K562 (cell line): ENCODE data around the gene CLEC4F. TPM values are rescaled to one million over a fixed set of nuclear protein-coding genes. Genes with fewer than 3 reads are reported as not detected.

Experiments
- ATAC-seq: fragments of 200-7000 bp; cut with Tn5 transposase; 3 replicates; pipeline ENCODE4 v1.9.1; 2020; ENCODE audit warnings: moderate library complexity
- BruUV-seq: library from RNA; stranded (reverse); fragments of 400-500 nt; replicated peaks from 2 replicates; lab custom pipeline; 2021; lab: Mats Ljungman, UMichigan
- CTCF ChIA-PET: fragments of 300-600 bp; formaldehyde crosslinking; extraction: SDS; loops from one replicate; lab custom pipeline; 2021; ENCODE audit warnings: low intra/inter-chr PET ratio; lab: Yijun Ruan, JAX
- POLR2A ChIA-PET: fragments of 300-600, 350-650 bp; sonication (Branson Sonifier 250); formaldehyde crosslinking; extraction: SDS; loops from one replicate; lab custom pipeline; 2021; ENCODE audit warnings: antibody characterized with exemption, inconsistent platforms; lab: Yijun Ruan, JAX
- DNase-seq, 4 experiments: peaks; one replicate each; pipeline versions ENCODE4 v3.0.0 to v3.0.0-alpha.2; 2011 to 2018; ENCODE audit warnings: low spot score in 3 of 4, mixed read lengths in 3 of 4; ENCODE audit errors: extremely low read depth in 1 of 4
- FAIRE-seq: peaks from 2 replicates; lab custom pipeline; 2011; peaks lifted over from hg19 to GRCh38; lab: Jason Lieb, UNC
- H2AFZ ChIP-seq: 2 replicates; pipeline ENCODE4 v1.6.0; 2011; ENCODE audit warnings: low read depth, low read length, control low read depth, inconsistent platforms
- H3K27ac ChIP-seq: fragments of 200-600 bp; 3 replicates; pipeline ENCODE4 v1.8.0; 2011; ENCODE audit warnings: low read depth, mild to moderate bottlenecking, control low read depth, inconsistent platforms, low read length, moderate library complexity, mixed read lengths; ENCODE audit errors: extremely low read depth
- H3K27me3 ChIP-seq, 2 experiments: fragments of 300-600 bp in 1 of 2; 2 replicates in 1 of 2; 3 replicates in 1 of 2; pipeline versions ENCODE4 v1.6.0 to v1.8.0; 2011; ENCODE audit warnings: inconsistent platforms in 2 of 2, low read length in 2 of 2, mild to moderate bottlenecking in 1 of 2, mixed read lengths in 1 of 2, moderate library complexity in 1 of 2; ENCODE audit not compliant: control insufficient read depth in 2 of 2, insufficient read depth in 2 of 2
- H3K36me3 ChIP-seq: fragments of 300-600 bp; 3 replicates; pipeline ENCODE4 v1.8.0; 2011; ENCODE audit warnings: mild to moderate bottlenecking, low read length, inconsistent platforms; ENCODE audit not compliant: control insufficient read depth, insufficient read depth
- H3K4me1 ChIP-seq, 2 experiments: fragments of 200-600 bp in 1 of 2; replicated peaks in 1 of 2; 2 replicates in 1 of 2; 3 replicates in 1 of 2; pipeline versions ENCODE4 v1.5.1 to v1.8.0; 2011; ENCODE audit warnings: inconsistent platforms in 2 of 2, low read length in 2 of 2, mild to moderate bottlenecking in 1 of 2, mixed read lengths in 1 of 2, moderate library complexity in 1 of 2; ENCODE audit not compliant: control insufficient read depth in 2 of 2, insufficient read depth in 2 of 2
- H3K4me2 ChIP-seq: 2 replicates; pipeline ENCODE4 v1.6.1; 2011; ENCODE audit warnings: low read length, control low read depth, inconsistent platforms, mixed read lengths; ENCODE audit not compliant: insufficient read depth
- H3K4me3 ChIP-seq: fragments of 200-600 bp; sonication (generic), shearing (Covaris generic); 2 replicates; pipeline ENCODE4 v1.5.1; 2016; ENCODE audit warnings: control low read depth, inconsistent platforms
- H3K79me2 ChIP-seq: fragments of 200-600 bp; 3 replicates; pipeline ENCODE4 v1.8.0; 2011; ENCODE audit warnings: low read length, inconsistent platforms; ENCODE audit not compliant: control insufficient read depth, insufficient read depth
- H3K9ac ChIP-seq, 2 experiments: 2 replicates each; pipeline versions ENCODE4 v1.6.0 to v1.6.1; 2011; ENCODE audit warnings: low read depth in 2 of 2, low read length in 2 of 2, control low read depth in 1 of 2, inconsistent platforms in 1 of 2, mild to moderate bottlenecking in 1 of 2, mixed read lengths in 1 of 2; ENCODE audit not compliant: insufficient read depth in 1 of 2
- H3K9me1 ChIP-seq: one replicate; pipeline ENCODE4 v1.6.0; 2011; ENCODE audit warnings: inconsistent platforms, mild to moderate bottlenecking, low read length, moderate library complexity; ENCODE audit not compliant: control insufficient read depth, insufficient read depth
- H3K9me3 ChIP-seq: replicated peaks from 2 replicates; pipeline ENCODE4 v1.5.1; 2011; ENCODE audit warnings: low read depth, low read length, inconsistent platforms; ENCODE audit not compliant: control insufficient read depth, insufficient read depth
- H4K20me1 ChIP-seq: replicated peaks from 2 replicates; pipeline ENCODE4 v1.6.1; 2011; ENCODE audit warnings: low read length, inconsistent platforms, mixed read lengths; ENCODE audit not compliant: control insufficient read depth, insufficient read depth
- CHCHD3 ChIP-seq: fragments of 250-450 bp; sonication (Bioruptor Pico); IDR thresholded peaks from 2 replicates; pipeline ENCODE4 v2.1.2; 2022; ENCODE audit warnings: mild to moderate bottlenecking
- CTBP1 ChIP-seq: fragments of 450-650 bp; IDR thresholded peaks from 2 replicates; pipeline ENCODE4 v1.6.1; 2016; ENCODE audit warnings: borderline replicate concordance
- E2F3 ChIP-seq: fragments of 250-450 bp; sonication (Bioruptor Pico); IDR thresholded peaks from 2 replicates; pipeline ENCODE4 v1.4.0; 2020; ENCODE audit warnings: mild to moderate bottlenecking
- EGR1 ChIP-seq: fragments of 450-650 bp; conservative IDR thresholded peaks from 2 replicates; pipeline ENCODE4 v1.6.1; 2017; ENCODE audit warnings: mild to moderate bottlenecking
- EP300 ChIP-seq: IDR thresholded peaks from 2 replicates; pipeline ENCODE4 v1.6.1; 2012; ENCODE audit warnings: low read length, improper control_type of control experiment
- EP400 ChIP-seq: fragments of 450-650 bp; IDR thresholded peaks from 2 replicates; pipeline ENCODE4 v1.6.1; 2017; ENCODE audit warnings: antibody characterized with exemption, mild to moderate bottlenecking, moderate library complexity
- FOXM1 ChIP-seq, 2 experiments: fragments of 450-650 bp in 1 of 2; sonication (generic) in 1 of 2; formaldehyde crosslinking in 1 of 2; IDR thresholded peaks; 2 replicates each; pipeline versions ENCODE4 v1.6.1 to v1.9.0; 2017 to 2022; ENCODE audit warnings: low read depth in 2 of 2, mild to moderate bottlenecking in 2 of 2, missing genetic modification reagents in 1 of 2, moderate library complexity in 1 of 2
- HCFC1 ChIP-seq: IDR thresholded peaks from 2 replicates; pipeline ENCODE4 v1.6.1; 2012; ENCODE audit warnings: low read depth, low read length, improper control_type of control experiment
- ILF3 ChIP-seq: fragments of 450-650 bp; IDR thresholded peaks from 2 replicates; pipeline ENCODE4 v1.6.1; 2018; ENCODE audit warnings: antibody characterized with exemption, mild to moderate bottlenecking, moderate library complexity, borderline replicate concordance
- MCM3 ChIP-seq: fragments of 450-650 bp; IDR thresholded peaks from 2 replicates; pipeline ENCODE4 v1.6.1; 2016
- MITF ChIP-seq: IDR thresholded peaks from 2 replicates; pipeline ENCODE4 v1.6.1; 2014; ENCODE audit warnings: antibody characterized with exemption
- RNF2 ChIP-seq: sonication (generic); IDR thresholded peaks from 2 replicates; pipeline ENCODE4 v1.6.1; 2016
- WGBS: fragments of 100-300 bp; shearing (Covaris generic); methylation state at CpG from one replicate; pipeline ENCODE4 v1.1.6; 2016; ENCODE audit warnings: low coverage, mixed read lengths; ENCODE audit not compliant: insufficient coverage; ENCODE audit errors: missing lambda C conversion rate; 5-methylcytosine and 5-hydroxymethylcytosine counted together
- in situ Hi-C: fragments of 300-500 bp; cut with MboI; formaldehyde crosslinking; loops from 4 replicates; pipeline ENCODE4 v1.15.0; 2018; ENCODE audit warnings: inconsistent platforms, mixed read lengths
- intact Hi-C: fragments of 100-400 bp; cut with micrococcal nuclease; formaldehyde crosslinking; loops from 2 replicates; pipeline ENCODE4 v1.14.2; 2022
- polyA plus RNA-seq, 8 experiments: library from polyadenylated mRNA; depleted of rRNA in 4 of 8; stranded (reverse) in 5 of 8; unstranded in 3 of 8; fragments of >200 nt; fragmentation: Nextera tagmentation in 2 of 8; fragmentation: Illumina TruSeq in 1 of 8; extraction: Ambion mirVana in 2 of 8; extraction: Trizol in 1 of 8; gene quantifications; 2 replicates each; pipeline versions ENCODE4 v1.2.1 to v1.2.3, GENCODE V29; 2011 to 2014; ENCODE audit warnings: inconsistent platforms in 1 of 8, missing spikeins in 1 of 8
- total RNA-seq, 7 experiments: library from RNA; depleted of rRNA in 6 of 7; stranded (reverse); fragments of >200 nt in 6 of 7; fragmentation: Illumina TruSeq in 2 of 7; extraction: Trizol in 2 of 7; gene quantifications; 2 replicates each; pipeline versions ENCODE4 v1.2.1 to v1.2.3, GENCODE V29; 2011 to 2021; ENCODE audit warnings: low replicate concordance in 1 of 7
- TF ChIP-seq, protein P1 (sequence below): sonication (generic); formaldehyde crosslinking; IDR thresholded peaks from 2 replicates; pipeline ENCODE4 v1.8.0; 2022; ENCODE audit warnings: missing genetic modification reagents, mild to moderate bottlenecking, borderline replicate concordance
- TF ChIP-seq, protein P2 (sequence below): sonication (generic); formaldehyde crosslinking; IDR thresholded peaks from 2 replicates; pipeline ENCODE4 v1.8.0; 2022; ENCODE audit warnings: mild to moderate bottlenecking, missing genetic modification reagents

The CLEC4F gene
- total and polyA plus RNA-seq, 9 of the 15 experiments (the other 6 are each of a cell fraction or from before 2014, with no cell fraction given) = not detected

- no peaks in the 10 kb centered on the region for H3K79me2 ChIP-seq
- H3K4me3 ChIP-seq = no peak overlapping the region
- no peaks in the 10 kb centered on the region for H3K9me1 ChIP-seq
- DNase-seq (no peak), ATAC-seq (no peak), FAIRE-seq (no peak)
- H3K27ac ChIP-seq = no peak overlapping the region
- no peaks in the 10 kb centered on the region for H3K9me3 ChIP-seq
- intact Hi-C loops (no loop called here), in situ Hi-C loops (no loop called here)
- H3K4me1 ChIP-seq = no peaks in the 10 kb centered on the region
- ChIA-PET POLR2A (no interaction called here), CTCF (no interaction called here)
- no peak overlapping the region for H3K9ac ChIP-seq
- WGBS = 3% methylated on average over 6 of the region's 6 CpGs
- H3K36me3 ChIP-seq = no peaks in the 10 kb centered on the region
- H3K4me2 ChIP-seq = no peak overlapping the region
- H4K20me1 ChIP-seq = 0 out of 2 replicates have a peak, but pooled peaks cover 3% of the 10 kb centered on the region
- H3K27me3 ChIP-seq = peaks cover 24 to 39% of the 10 kb centered on the region in 2 experiments
- H2AFZ ChIP-seq = no peak overlapping the region
- BruUV-seq = no TSS peak
- TF ChIP-seq EP300 = no peak
- TF ChIP-seq E2F3 (CRISPR knock-in tag) = no peak
- TF ChIP-seq HCFC1 = no peak
- TF ChIP-seq EP400 = no peak
- TF ChIP-seq EGR1 = no peak
- TF ChIP-seq RNF2 = no peak
- TF ChIP-seq ILF3 = no peak
- TF ChIP-seq, protein P1, sequence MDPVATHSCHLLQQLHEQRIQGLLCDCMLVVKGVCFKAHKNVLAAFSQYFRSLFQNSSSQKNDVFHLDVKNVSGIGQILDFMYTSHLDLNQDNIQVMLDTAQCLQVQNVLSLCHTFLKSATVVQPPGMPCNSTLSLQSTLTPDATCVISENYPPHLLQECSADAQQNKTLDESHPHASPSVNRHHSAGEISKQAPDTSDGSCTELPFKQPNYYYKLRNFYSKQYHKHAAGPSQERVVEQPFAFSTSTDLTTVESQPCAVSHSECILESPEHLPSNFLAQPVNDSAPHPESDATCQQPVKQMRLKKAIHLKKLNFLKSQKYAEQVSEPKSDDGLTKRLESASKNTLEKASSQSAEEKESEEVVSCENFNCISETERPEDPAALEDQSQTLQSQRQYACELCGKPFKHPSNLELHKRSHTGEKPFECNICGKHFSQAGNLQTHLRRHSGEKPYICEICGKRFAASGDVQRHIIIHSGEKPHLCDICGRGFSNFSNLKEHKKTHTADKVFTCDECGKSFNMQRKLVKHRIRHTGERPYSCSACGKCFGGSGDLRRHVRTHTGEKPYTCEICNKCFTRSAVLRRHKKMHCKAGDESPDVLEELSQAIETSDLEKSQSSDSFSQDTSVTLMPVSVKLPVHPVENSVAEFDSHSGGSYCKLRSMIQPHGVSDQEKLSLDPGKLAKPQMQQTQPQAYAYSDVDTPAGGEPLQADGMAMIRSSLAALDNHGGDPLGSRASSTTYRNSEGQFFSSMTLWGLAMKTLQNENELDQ (CRISPR knock-in tag) = no peak
- TF ChIP-seq CTBP1 = no peak
- TF ChIP-seq, protein P2, sequence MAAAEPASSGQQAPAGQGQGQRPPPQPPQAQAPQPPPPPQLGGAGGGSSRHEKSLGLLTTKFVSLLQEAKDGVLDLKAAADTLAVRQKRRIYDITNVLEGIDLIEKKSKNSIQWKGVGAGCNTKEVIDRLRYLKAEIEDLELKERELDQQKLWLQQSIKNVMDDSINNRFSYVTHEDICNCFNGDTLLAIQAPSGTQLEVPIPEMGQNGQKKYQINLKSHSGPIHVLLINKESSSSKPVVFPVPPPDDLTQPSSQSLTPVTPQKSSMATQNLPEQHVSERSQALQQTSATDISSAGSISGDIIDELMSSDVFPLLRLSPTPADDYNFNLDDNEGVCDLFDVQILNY (CRISPR knock-in tag) = no peak
- no peak for TF ChIP-seq MCM3
- TF ChIP-seq MITF = no peak
- no peak for TF ChIP-seq CHCHD3 (CRISPR knock-in tag)
- TF ChIP-seq FOXM1 (IDR thresholded peaks at IDR 0.05; ENCODE audit: low read depth) = no peak
- TF ChIP-seq FOXM1 (CRISPR knock-in tag; IDR thresholded peaks at IDR 0.05; ENCODE audit: low read depth) = no peak
These were observed 13.1 kb downstream of the CLEC4F start for GRCh38 chr2:70807102-70807827.
